ENCODE data around the gene GATA2. TPM values are rescaled to one million over a fixed set of nuclear protein-coding genes. Genes with fewer than 3 reads are reported as not detected.

Gene GATA2
- total RNA-seq, 3 donors from 2014 or later: 1.6 to 10.1 (median 8.8) TPM

DNA sequence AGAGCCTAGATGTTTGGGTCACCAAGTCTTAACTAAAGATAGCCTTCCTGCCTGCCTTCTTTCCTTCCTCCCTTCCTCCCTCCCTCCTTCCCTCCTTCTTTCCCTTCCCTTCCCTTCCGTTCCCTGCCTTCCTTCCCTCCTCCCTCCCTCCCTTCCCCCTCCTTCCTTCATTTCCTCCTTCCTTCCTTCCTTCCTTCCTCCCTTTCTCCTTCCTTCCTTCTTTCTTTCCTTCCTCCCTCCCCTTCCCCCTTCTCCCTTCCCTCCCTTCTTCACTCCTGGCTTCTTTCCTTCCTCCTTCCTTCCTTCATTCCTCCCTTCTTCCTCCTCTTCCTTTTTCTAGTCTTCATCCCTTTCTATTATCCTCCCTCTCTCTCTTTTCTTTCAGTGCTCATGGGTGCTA is 28.3 kb downstream of the GATA2 start:
- intact Hi-C loops (cut with DNase I, micrococcal nuclease): no loop called here
- Histone ChIP-seq H3K9me3 (no peaks in the 10 kb centered on the region), H3K4me1 (ENCODE audit: low read depth) (no peaks in the 10 kb centered on the region), H3K36me3 (ENCODE audit: low read depth) (no peaks in the 10 kb centered on the region), H3K4me3 (no peak overlapping the region)
- no peak for DNase-seq
- no peak for ATAC-seq
- TF ChIP-seq, protein P1, sequence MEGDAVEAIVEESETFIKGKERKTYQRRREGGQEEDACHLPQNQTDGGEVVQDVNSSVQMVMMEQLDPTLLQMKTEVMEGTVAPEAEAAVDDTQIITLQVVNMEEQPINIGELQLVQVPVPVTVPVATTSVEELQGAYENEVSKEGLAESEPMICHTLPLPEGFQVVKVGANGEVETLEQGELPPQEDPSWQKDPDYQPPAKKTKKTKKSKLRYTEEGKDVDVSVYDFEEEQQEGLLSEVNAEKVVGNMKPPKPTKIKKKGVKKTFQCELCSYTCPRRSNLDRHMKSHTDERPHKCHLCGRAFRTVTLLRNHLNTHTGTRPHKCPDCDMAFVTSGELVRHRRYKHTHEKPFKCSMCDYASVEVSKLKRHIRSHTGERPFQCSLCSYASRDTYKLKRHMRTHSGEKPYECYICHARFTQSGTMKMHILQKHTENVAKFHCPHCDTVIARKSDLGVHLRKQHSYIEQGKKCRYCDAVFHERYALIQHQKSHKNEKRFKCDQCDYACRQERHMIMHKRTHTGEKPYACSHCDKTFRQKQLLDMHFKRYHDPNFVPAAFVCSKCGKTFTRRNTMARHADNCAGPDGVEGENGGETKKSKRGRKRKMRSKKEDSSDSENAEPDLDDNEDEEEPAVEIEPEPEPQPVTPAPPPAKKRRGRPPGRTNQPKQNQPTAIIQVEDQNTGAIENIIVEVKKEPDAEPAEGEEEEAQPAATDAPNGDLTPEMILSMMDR (IDR thresholded peaks at IDR 0.05): no peak

DNA sequence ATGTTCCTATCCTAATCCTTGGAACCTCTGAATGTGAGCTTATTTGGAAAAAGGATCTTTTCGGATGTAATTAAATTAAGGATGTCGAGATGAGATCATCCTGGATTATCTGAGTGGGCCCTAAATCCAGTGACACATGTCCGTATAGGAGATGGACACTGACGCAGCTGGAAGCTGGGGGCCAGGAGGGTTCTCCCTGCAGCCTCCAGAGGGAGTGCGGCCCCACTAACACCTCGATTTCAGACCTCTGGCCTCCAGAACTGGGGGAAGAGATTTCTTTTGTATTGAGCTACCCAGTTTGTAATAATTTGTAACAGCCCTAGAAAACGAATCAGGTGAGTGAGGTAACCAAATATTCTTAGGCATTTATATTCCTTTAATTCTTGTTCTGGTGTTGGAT is 28.8 kb downstream of the GATA2 start:
- Histone ChIP-seq H3K36me3 (ENCODE audit: low read depth) (no peaks in the 10 kb centered on the region), H3K4me1 (ENCODE audit: low read depth) (no peaks in the 10 kb centered on the region), H3K4me3 (no peak overlapping the region), H3K9me3 (no peaks in the 10 kb centered on the region)
- DNase-seq (no peak), ATAC-seq (no peak)
- intact Hi-C loops (cut with DNase I, micrococcal nuclease): no loop called here
- TF ChIP-seq, protein P1 (IDR thresholded peaks at IDR 0.05): no peak

DNA sequence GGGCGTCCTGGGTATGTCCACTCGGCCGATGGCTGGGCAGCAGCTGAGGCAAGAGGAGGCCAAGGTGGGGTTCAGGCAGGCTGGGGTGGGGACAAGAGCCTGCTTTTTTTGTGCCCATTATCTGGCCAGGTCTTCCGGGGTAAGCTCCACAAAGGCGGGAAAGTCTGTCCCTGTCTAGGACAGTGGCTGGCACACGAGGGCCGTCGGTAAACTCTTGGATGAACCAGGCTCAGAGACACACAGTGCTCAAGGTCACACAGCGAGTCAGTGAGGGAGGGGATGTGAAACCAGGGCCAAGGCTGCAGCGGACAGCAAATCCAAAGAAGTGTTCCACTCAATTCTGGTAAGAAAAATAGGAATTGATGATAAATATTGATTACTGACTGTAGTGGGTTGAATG is 29.2 kb downstream of the GATA2 start:
- Histone ChIP-seq H3K9me3 (no peaks in the 10 kb centered on the region), H3K36me3 (ENCODE audit: low read depth) (no peaks in the 10 kb centered on the region), H3K4me3 (no peak overlapping the region), H3K4me1 (ENCODE audit: low read depth) (no peaks in the 10 kb centered on the region)
- ATAC-seq (no peak), DNase-seq (no peak)
- intact Hi-C loops (cut with DNase I, micrococcal nuclease): no loop called here
- TF ChIP-seq, protein P1 (IDR thresholded peaks at IDR 0.05): no peak

DNA sequence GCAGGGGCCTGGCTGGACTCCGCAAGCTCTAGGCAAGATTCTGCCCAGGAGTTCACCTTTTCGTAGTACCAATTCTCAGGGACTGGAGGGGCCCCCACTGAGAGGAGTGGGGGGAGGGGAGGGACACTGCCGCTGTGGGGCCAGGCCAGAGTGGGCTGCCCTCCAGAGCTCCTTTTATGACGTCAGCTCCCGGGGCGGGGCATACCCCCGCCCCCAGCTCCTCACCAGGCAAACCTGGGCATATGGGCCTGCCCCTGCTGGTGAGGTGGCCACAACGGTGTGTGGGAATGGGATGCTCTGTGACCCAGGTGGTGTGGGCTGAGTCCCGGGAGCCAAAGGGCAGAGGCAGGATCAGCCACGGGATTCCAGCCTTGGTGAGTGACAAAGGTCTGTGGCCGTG is 29.6 kb downstream of the GATA2 start:
- Histone ChIP-seq H3K4me1 (ENCODE audit: low read depth) (no peaks in the 10 kb centered on the region), H3K36me3 (ENCODE audit: low read depth) (no peaks in the 10 kb centered on the region), H3K4me3 (no peak overlapping the region), H3K9me3 (no peaks in the 10 kb centered on the region)
- ATAC-seq (no peak), DNase-seq (no peak)
- TF ChIP-seq, protein P1 (IDR thresholded peaks at IDR 0.05): no peak
- intact Hi-C loops (cut with DNase I, micrococcal nuclease): no loop called here

DNA sequence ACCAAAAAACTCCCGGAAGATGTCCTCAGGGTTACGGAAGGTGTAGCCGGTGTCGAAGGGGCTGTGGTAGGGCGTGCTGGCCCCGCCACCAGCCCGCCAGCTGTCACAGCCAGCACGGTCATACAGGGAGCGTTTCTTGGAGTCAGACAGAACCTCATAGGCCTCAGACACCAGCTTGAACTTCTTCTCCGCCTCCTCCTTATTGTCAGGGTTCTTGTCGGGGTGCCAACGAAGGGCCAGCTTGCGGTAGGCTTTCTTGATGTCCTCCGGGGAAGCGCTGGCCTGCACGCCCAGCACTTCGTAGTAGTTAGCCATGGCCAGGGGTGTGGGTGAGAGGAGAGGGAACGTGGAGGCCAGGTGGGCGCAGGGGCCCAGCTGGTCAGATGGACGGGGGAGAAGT is 30.1 kb downstream of the GATA2 start:
- no peak for ATAC-seq
- no peak for DNase-seq
- intact Hi-C loops (cut with DNase I, micrococcal nuclease): no loop called here
- Histone ChIP-seq H3K9me3 (no peaks in the 10 kb centered on the region), H3K4me1 (ENCODE audit: low read depth) (no peaks in the 10 kb centered on the region), H3K4me3 (no peak overlapping the region), H3K36me3 (ENCODE audit: low read depth) (no peaks in the 10 kb centered on the region)
- TF ChIP-seq, protein P1 (IDR thresholded peaks at IDR 0.05): no peak

DNA sequence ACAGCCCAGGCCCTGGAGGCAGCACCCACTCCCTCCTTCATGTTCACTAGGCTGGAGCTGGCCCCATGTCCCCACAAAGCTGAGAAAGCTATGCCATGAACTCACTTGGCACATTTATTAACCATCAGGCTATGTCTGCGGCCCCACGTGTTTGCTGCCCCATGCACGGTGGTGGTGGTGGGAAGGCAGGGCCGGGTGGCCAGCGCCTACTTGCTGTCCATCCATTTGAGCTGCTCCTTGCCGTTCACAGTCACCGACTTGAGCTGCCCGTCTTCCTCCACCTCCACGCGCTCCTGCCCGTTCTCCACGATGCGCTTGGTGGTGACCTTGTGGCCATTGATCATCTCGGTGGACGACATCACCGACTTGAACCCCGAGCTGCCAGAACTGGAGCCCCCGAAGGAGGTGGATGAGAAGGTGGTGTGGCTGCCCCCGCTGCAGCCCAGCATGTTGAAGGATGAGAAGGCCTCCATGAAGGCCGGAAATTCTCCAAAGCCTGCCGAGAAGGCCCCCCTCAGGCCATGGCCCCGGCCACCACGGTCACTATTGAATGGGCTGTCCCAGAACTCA is 30.6 kb downstream of the GATA2 start:
- intact Hi-C loops (cut with DNase I, micrococcal nuclease): no loop called here
- Histone ChIP-seq H3K36me3 (ENCODE audit: low read depth) (no peaks in the 10 kb centered on the region), H3K4me1 (ENCODE audit: low read depth) (no peaks in the 10 kb centered on the region), H3K4me3 (no peak overlapping the region), H3K9me3 (no peaks in the 10 kb centered on the region)
- TF ChIP-seq, protein P1 (IDR thresholded peaks at IDR 0.05): no peak
- no peak for ATAC-seq
- DNase-seq: peak in 1 of 3 donors; percentile 31

Data from mucosa of descending colon (tissue), 3 donors.